Measurements from ENCODE around the gene RCAN1. TPM values are rescaled to one million over a fixed set of nuclear protein-coding genes. Genes with fewer than 3 reads are reported as not detected.
A peak's percentile ranks its signal among the peaks of the same experiment; 100 is the strongest.

Gene RCAN1
- total and polyA plus RNA-seq, 2 of the 4 experiments (the other 2 are of a cell fraction): 53.5 to 175 TPM

DNA sequence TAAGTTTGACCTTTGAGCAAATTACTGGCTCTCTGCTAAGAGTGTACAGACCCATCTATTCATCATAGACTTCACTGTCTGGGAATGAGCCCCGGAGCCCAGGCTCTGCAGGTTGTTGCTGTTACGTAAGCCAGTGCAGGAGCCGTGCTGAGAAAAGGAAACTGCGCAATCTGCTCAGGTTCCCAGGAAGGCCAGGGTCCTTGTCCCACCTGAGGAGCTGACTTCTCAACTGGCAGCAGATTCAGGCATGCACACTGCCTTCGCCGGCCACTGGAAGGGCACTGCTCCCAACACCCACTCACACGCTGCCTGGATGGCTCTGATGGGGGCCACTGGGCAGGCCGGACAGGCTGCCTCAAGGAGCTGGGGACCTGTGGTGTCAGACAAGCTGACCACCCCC is 19.5 kb downstream of the RCAN1 start:
- H4K5ac ChIP-seq (ENCODE audit: low read depth, low read length): no peak overlapping the region
- no peak overlapping the region for H2BK120ac ChIP-seq (ENCODE audit: low read depth, low read length)
- intact Hi-C loops (cut with micrococcal nuclease): no loop called here
- ATAC-seq (ENCODE audit: low read depth) (no peak), DNase-seq (no peak)
- no peak overlapping the region for H3K27ac ChIP-seq (ENCODE audit: insufficient read depth, low read length)
- H4K20me1 ChIP-seq (ENCODE audit: insufficient read depth, low read length): no peaks in the 10 kb centered on the region
- H2AK9ac ChIP-seq (replicated peaks; ENCODE audit: low read depth, low read length, poor library complexity): no peak overlapping the region
- H3K4me3 ChIP-seq (ENCODE audit: insufficient read depth, low read depth, low read length): no peak overlapping the region
- H4K91ac ChIP-seq (ENCODE audit: insufficient read depth, low read depth, low read length): no peak overlapping the region
- H3K9ac ChIP-seq (ENCODE audit: low read depth, low read length): no peak overlapping the region
- no peak overlapping the region for H4K8ac ChIP-seq (ENCODE audit: low read depth in 2 of 2, low read length in 2 of 2)
- no peak overlapping the region for H3K18ac ChIP-seq (ENCODE audit: low read depth, low read length)
- no peak overlapping the region for H2AFZ ChIP-seq (replicated peaks; ENCODE audit: low read length, poor library complexity)
- H2BK20ac ChIP-seq (ENCODE audit: low read depth, low read length): no peak overlapping the region
- peaks cover 6% of the 10 kb centered on the region; the same call in 1 of the 2 replicates for H3K4me1 ChIP-seq (ENCODE audit: control insufficient read depth, insufficient read depth, low read length)
- no peaks in the 10 kb centered on the region for H3K36me3 ChIP-seq (ENCODE audit: control insufficient read depth, insufficient read depth, low read length)
- no peak overlapping the region for H3K23ac ChIP-seq (ENCODE audit: low read depth, low read length)
- BruUV-seq (replicated peaks): no TSS peak
- no peak overlapping the region for H2BK15ac ChIP-seq (ENCODE audit: low read depth, low read length)
- ChIA-PET CTCF (interaction anchor here (0.6 kb wide), 1 partner anchor 97 kb away, joined by 3 read pairs; no protein-coding TSS in a partner anchor), POLR2A (ENCODE audit: unreplicated experiment) (no interaction called here)
- no peak overlapping the region for H3K4ac ChIP-seq (ENCODE audit: low read depth, low read length)
- dilution Hi-C loops (cut with HindIII; ENCODE audit: low sequenced_read_pairs, unreplicated experiment): no loop called here
- in situ Hi-C loops (cut with MboI; ENCODE audit: low sequenced_read_pairs): no loop called here
- WGBS, 2 experiments (ENCODE audit: extremely low coverage in 2 of 2, insufficient read length in 1 of 2): 60% methylated on average over 1 of the region's 8 CpGs; no CpG with 5 or more reads in 1 of the 2 experiments
- no peaks in the 10 kb centered on the region for H3K27me3 ChIP-seq (ENCODE audit: control insufficient read depth, insufficient read depth, low read length)
- peaks cover 17 to 32% of the 10 kb centered on the region in 2 experiments; a peak in 3 of 4 replicates for H3K79me1 ChIP-seq (ENCODE audit: low read depth in 1 of 2, low read length in 2 of 2)
- H2BK5ac ChIP-seq (ENCODE audit: low read depth, low read length, poor library complexity, severe bottlenecking): no peak overlapping the region
- H2AK5ac ChIP-seq (ENCODE audit: low read depth, low read length): peak overlapping the region; percentile 28; the same call in 1 of the 2 replicates
- H3K14ac ChIP-seq (replicated peaks; ENCODE audit: low read depth, low read length): no peak overlapping the region
- H3K56ac ChIP-seq (ENCODE audit: extremely low read depth, insufficient read depth, low read length): no peak overlapping the region
- H3K9me3 ChIP-seq (ENCODE audit: control insufficient read depth, insufficient read depth, low read length): no peaks in the 10 kb centered on the region
- no peak overlapping the region for H3K4me2 ChIP-seq (ENCODE audit: low read depth, low read length)
- TF ChIP-seq CEBPB (IDR thresholded peaks at IDR 0.05; ENCODE audit: low read depth, low read length) (0 out of 2 replicates have a peak, but pooled peaks have one; percentile 2), RFX5 (IDR thresholded peaks at IDR 0.05; ENCODE audit: low read depth, low read length) (no peak)
- H3K9me1 ChIP-seq (ENCODE audit: insufficient read depth, low read length): peaks cover 8% of the 10 kb centered on the region; the same call in 1 of the 2 replicates

Data from IMR-90 (cell line).